HepG2 (cell line): ENCODE results near the gene TNRC18. TPM values are rescaled to one million over a fixed set of nuclear protein-coding genes. Genes with fewer than 3 reads are reported as not detected.
A peak's percentile ranks its signal among the peaks of the same experiment; 100 is the strongest.

Experiments used
- EED ChIP-seq: sonication (generic); formaldehyde crosslinking; IDR thresholded peaks from 2 replicates; pipeline ENCODE4 v1.5.0; 2020; ENCODE audit warnings: mild to moderate bottlenecking, missing genetic modification reagents
- ETV5 ChIP-seq: IDR thresholded peaks from 2 replicates; pipeline ENCODE4 v1.6.1; 2018; ENCODE audit warnings: missing biosample characterization, missing genetic modification reagents, inconsistent platforms, borderline replicate concordance
- FOXP1 ChIP-seq, 2 experiments: fragments of 450-650 bp in 1 of 2; IDR thresholded peaks; 2 replicates each; pipeline ENCODE4 v1.6.1; 2017 to 2018; ENCODE audit warnings: antibody characterized with exemption in 1 of 2
- FOXP4 ChIP-seq: sonication (generic); formaldehyde crosslinking; IDR thresholded peaks from 2 replicates; pipeline ENCODE4 v1.4.0; 2020; ENCODE audit warnings: missing genetic modification reagents
- GFI1 ChIP-seq: sonication (generic); formaldehyde crosslinking; IDR thresholded peaks from 2 replicates; pipeline ENCODE4 v1.5.0; 2020; ENCODE audit warnings: missing genetic modification reagents, mild to moderate bottlenecking, borderline replicate concordance
- HBP1 ChIP-seq: IDR thresholded peaks from 2 replicates; pipeline ENCODE4 v1.6.1; 2016; ENCODE audit warnings: low read depth, control low read depth
- HNF4G ChIP-seq, 2 experiments: sonication (generic) in 1 of 2; formaldehyde crosslinking in 1 of 2; IDR thresholded peaks; 2 replicates each; pipeline versions ENCODE4 v1.4.0 to v1.6.1; 2011 to 2020; ENCODE audit warnings: borderline replicate concordance in 2 of 2, low read depth in 2 of 2, mild to moderate bottlenecking in 2 of 2, low read length in 1 of 2, missing genetic modification reagents in 1 of 2, moderate library complexity in 1 of 2
- KLF11 ChIP-seq: IDR thresholded peaks from 2 replicates; pipeline ENCODE4 v1.6.1; 2016; ENCODE audit warnings: missing compliant biosample characterization
- NAIF1 ChIP-seq: sonication (generic); formaldehyde crosslinking; IDR thresholded peaks from 2 replicates; pipeline ENCODE4 v1.5.0; 2020; ENCODE audit warnings: mild to moderate bottlenecking, missing genetic modification reagents, borderline replicate concordance
- ZMAT3 ChIP-seq: sonication (generic); formaldehyde crosslinking; conservative IDR thresholded peaks from 2 replicates; pipeline ENCODE4 v1.7.0; 2021; ENCODE audit warnings: missing genetic modification reagents
- ZMYM2 ChIP-seq: sonication (generic); formaldehyde crosslinking; IDR thresholded peaks from 2 replicates; pipeline ENCODE4 v1.8.0; 2022; ENCODE audit warnings: mild to moderate bottlenecking, missing genetic modification reagents
- ZNF616 ChIP-seq: sonication (generic); formaldehyde crosslinking; IDR thresholded peaks from 2 replicates; pipeline ENCODE4 v1.5.0; 2020; ENCODE audit warnings: low read depth, mild to moderate bottlenecking, missing genetic modification reagents
- ZSCAN12 ChIP-seq: sonication (generic); formaldehyde crosslinking; IDR thresholded peaks from 2 replicates; pipeline ENCODE4 v1.9.0; 2021; ENCODE audit warnings: mild to moderate bottlenecking, missing genetic modification reagents
- ZXDC ChIP-seq: sonication (generic); formaldehyde crosslinking; IDR thresholded peaks from 2 replicates; pipeline ENCODE4 v1.5.0; 2020; ENCODE audit warnings: mild to moderate bottlenecking, missing genetic modification reagents
- polyA plus RNA-seq, 8 experiments: library from polyadenylated mRNA; depleted of rRNA in 3 of 8; stranded (reverse) in 7 of 8; unstranded in 1 of 8; fragments of >200 nt; fragmentation: Illumina TruSeq in 4 of 8; extraction: Trizol in 4 of 8; gene quantifications; 2 replicates each; pipeline versions ENCODE4 v1.2.1 to v1.2.3, GENCODE V29; 2011 to 2016; ENCODE audit warnings: low read depth in 4 of 8, missing spikeins in 1 of 8, mixed read lengths in 1 of 8; ENCODE audit not compliant: insufficient read depth in 1 of 8
- total RNA-seq, 5 experiments: library from RNA; depleted of rRNA; stranded (reverse); fragments of >200 nt; fragmentation: Illumina TruSeq; extraction: Trizol; gene quantifications; 2 replicates each; pipeline ENCODE4 v1.2.3, GENCODE V29; 2016; ENCODE audit warnings: low read depth in 1 of 5
- TF ChIP-seq, protein P1 (sequence below): sonication (generic); formaldehyde crosslinking; IDR thresholded peaks from 2 replicates; pipeline ENCODE4 v1.8.1; 2022; ENCODE audit warnings: low read depth, mild to moderate bottlenecking, missing genetic modification reagents
- TF ChIP-seq, protein P2 (sequence below): sonication (generic); formaldehyde crosslinking; IDR thresholded peaks from 2 replicates; pipeline ENCODE4 v1.5.0; 2020; ENCODE audit warnings: missing genetic modification reagents, mild to moderate bottlenecking, borderline replicate concordance
- TF ChIP-seq, protein P3 (sequence below): IDR thresholded peaks from 2 replicates; pipeline ENCODE4 v1.6.1; 2016; ENCODE audit warnings: missing biosample characterization, missing genetic modification reagents, low read depth

TNRC18 gene
- total and polyA plus RNA-seq, 2 of the 13 experiments (the other 11 are each of a cell fraction or from before 2014, with no cell fraction given): 11.7 to 17.4 TPM

DNA sequence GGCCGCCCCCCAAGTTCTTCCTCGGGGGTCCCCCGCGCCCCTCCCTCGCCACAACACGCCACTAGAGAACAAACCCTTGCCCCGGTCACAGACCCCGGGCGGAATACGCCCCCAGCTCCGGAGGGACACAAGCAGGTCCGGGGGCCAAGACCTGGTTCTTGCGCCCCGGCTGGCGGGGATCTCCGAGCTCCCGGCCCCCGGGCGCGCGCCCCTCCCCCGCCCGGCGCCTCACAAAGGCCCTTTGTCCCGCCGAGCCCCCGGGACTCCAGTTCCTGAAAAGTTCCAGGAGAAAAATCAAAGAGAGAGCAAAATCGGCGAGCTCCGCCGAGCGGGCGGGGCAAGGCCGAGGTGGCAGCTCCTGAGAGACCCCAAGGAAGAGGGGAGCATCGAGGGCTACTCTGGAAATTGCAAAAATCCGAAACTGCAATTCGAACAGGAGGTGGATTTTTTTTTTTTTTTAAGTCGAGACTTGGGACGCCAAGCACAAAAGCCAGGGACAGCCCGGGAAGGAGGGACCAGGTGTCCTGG lies 4.0 kb downstream of the TNRC18 start (continued):
- TF ChIP-seq EED (CRISPR knock-in tag): no peak
- TF ChIP-seq ZSCAN12: no peak
- TF ChIP-seq FOXP4: no peak
- TF ChIP-seq KLF11: no peak
- TF ChIP-seq FOXP1 (IDR thresholded peaks at IDR 0.05): no peak
- TF ChIP-seq FOXP1 (CRISPR knock-in tag; IDR thresholded peaks at IDR 0.05): no peak
- TF ChIP-seq GFI1 (CRISPR knock-in tag): 0 out of 2 replicates have a peak, but pooled peaks have one; percentile 15
- TF ChIP-seq ZNF616 (CRISPR knock-in tag): no peak
- peak; percentile 54; the same call in 1 of the 2 replicates for TF ChIP-seq NAIF1 (CRISPR knock-in tag)
- no peak for TF ChIP-seq HBP1 (CRISPR knock-in tag)
- 0 out of 2 replicates have a peak, but pooled peaks have one; percentile 4 for TF ChIP-seq ZMYM2
- TF ChIP-seq, protein P1, sequence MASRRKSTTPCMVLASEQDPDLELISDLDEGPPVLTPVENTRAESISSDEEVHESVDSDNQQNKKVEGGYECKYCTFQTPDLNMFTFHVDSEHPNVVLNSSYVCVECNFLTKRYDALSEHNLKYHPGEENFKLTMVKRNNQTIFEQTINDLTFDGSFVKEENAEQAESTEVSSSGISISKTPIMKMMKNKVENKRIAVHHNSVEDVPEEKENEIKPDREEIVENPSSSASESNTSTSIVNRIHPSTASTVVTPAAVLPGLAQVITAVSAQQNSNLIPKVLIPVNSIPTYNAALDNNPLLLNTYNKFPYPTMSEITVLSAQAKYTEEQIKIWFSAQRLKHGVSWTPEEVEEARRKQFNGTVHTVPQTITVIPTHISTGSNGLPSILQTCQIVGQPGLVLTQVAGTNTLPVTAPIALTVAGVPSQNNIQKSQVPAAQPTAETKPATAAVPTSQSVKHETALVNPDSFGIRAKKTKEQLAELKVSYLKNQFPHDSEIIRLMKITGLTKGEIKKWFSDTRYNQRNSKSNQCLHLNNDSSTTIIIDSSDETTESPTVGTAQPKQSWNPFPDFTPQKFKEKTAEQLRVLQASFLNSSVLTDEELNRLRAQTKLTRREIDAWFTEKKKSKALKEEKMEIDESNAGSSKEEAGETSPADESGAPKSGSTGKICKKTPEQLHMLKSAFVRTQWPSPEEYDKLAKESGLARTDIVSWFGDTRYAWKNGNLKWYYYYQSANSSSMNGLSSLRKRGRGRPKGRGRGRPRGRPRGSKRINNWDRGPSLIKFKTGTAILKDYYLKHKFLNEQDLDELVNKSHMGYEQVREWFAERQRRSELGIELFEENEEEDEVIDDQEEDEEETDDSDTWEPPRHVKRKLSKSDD (CRISPR knock-in tag): no peak
- TF ChIP-seq ZMAT3: no peak
- TF ChIP-seq, protein P2, sequence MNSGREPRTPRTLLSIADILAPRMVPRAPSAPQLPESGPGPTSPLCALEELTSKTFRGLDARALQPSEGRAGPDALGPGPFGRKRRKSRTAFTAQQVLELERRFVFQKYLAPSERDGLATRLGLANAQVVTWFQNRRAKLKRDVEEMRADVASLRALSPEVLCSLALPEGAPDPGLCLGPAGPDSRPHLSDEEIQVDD (CRISPR knock-in tag): no peak
- no peak for TF ChIP-seq ZXDC (CRISPR knock-in tag)
- TF ChIP-seq HNF4G (IDR thresholded peaks at IDR 0.05; ENCODE audit: borderline replicate concordance, low read depth, low read length): no peak
- TF ChIP-seq HNF4G (CRISPR knock-in tag; IDR thresholded peaks at IDR 0.05; ENCODE audit: borderline replicate concordance, low read depth): no peak
- 0 out of 2 replicates have a peak, but pooled peaks have one; percentile 6 for TF ChIP-seq ETV5 (CRISPR knock-in tag)
- TF ChIP-seq, protein P3, sequence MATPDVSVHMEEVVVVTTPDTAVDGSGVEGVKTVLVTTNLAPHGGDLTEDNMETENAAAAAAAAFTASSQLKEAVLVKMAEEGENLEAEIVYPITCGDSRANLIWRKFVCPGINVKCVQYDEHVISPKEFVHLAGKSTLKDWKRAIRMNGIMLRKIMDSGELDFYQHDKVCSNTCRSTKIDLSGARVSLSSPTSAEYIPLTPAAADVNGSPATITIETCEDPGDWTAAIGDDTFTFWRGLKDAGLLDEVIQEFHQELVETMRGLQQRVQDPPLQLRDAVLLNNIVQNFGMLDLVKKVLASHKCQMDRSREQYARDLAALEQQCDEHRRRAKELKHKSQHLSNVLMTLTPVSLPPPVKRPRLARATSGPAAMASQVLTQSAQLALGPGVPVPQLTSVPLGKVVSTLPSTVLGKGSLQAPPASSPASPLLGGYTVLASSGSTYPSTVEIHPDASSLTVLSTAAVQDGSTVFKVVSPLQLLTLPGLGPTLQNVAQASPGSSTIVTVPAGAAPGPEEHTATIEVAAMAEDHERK (CRISPR knock-in tag): no peak
